SH-SY5Y (cell line): ENCODE measurements around the gene LHFPL5.

Experiments used
- GATA2 ChIP-seq: IDR thresholded peaks from 2 replicates; pipeline ENCODE4 v1.6.1; 2011; ENCODE audit warnings: mild to moderate bottlenecking, low read depth, low read length
- GATA3 ChIP-seq: IDR thresholded peaks from 2 replicates; pipeline ENCODE4 v1.6.1; 2011; ENCODE audit warnings: low read depth, mild to moderate bottlenecking, low read length, moderate library complexity

GRCh38 chr6:35759426-35759825 is 45.7 kb upstream of the LHFPL5 start:
- no peak for TF ChIP-seq GATA2
- no peak for TF ChIP-seq GATA3
